HL-60 (cell line): ENCODE results near the gene CDK2.

Experiments used
- DNase-seq, 2 experiments: peaks; one replicate each; pipeline ENCODE4 v3.0.0-alpha.2; 2010 to 2020; ENCODE audit warnings: low read depth in 1 of 2, low spot score in 1 of 2
- H3K27ac ChIP-seq: fragments of 250-450 bp; sonication (Bioruptor Pico); replicated peaks from 2 replicates; pipeline ENCODE4 v1.5.1; 2020; ENCODE audit warnings: mild to moderate bottlenecking, moderate library complexity
- H3K27me3 ChIP-seq: fragments of 250-450 bp; sonication (Bioruptor Pico); 2 replicates; pipeline ENCODE4 v1.5.1; 2021; ENCODE audit warnings: mild to moderate bottlenecking, moderate library complexity; ENCODE audit not compliant: insufficient read depth, poor library complexity, severe bottlenecking
- H3K4me3 ChIP-seq: replicated peaks from 2 replicates; pipeline ENCODE4 v1.5.1; 2011; ENCODE audit warnings: mild to moderate bottlenecking, control low read depth, low read length; ENCODE audit not compliant: insufficient read depth
- CTCF ChIP-seq: IDR thresholded peaks from one replicate; pipeline ENCODE4 v1.5.1; 2011; ENCODE audit warnings: low read length, control low read depth, inconsistent platforms; ENCODE audit not compliant: insufficient read depth
- GABPA ChIP-seq: IDR thresholded peaks from 2 replicates; pipeline ENCODE4 v1.6.1; 2012; ENCODE audit warnings: low read depth
- POLR2AphosphoS5 ChIP-seq: IDR thresholded peaks from 2 replicates; pipeline ENCODE4 v1.6.1; 2012; ENCODE audit warnings: low read depth
- SPI1 ChIP-seq: IDR thresholded peaks from 2 replicates; pipeline ENCODE4 v1.6.1; 2012; ENCODE audit warnings: low read depth, mild to moderate bottlenecking, borderline replicate concordance
- TF ChIP-seq, protein P1 (sequence below): IDR thresholded peaks from 2 replicates; pipeline ENCODE4 v1.6.1; 2012; ENCODE audit warnings: low read depth; ENCODE audit not compliant: insufficient replicate concordance

Gene CDK2

GRCh38 chr12:55982319-55982936, 15.8 kb downstream of the CDK2 start:
- TF ChIP-seq SPI1 = peak; percentile 56; the same call in 1 of the 2 replicates
- TF ChIP-seq, protein P1, sequence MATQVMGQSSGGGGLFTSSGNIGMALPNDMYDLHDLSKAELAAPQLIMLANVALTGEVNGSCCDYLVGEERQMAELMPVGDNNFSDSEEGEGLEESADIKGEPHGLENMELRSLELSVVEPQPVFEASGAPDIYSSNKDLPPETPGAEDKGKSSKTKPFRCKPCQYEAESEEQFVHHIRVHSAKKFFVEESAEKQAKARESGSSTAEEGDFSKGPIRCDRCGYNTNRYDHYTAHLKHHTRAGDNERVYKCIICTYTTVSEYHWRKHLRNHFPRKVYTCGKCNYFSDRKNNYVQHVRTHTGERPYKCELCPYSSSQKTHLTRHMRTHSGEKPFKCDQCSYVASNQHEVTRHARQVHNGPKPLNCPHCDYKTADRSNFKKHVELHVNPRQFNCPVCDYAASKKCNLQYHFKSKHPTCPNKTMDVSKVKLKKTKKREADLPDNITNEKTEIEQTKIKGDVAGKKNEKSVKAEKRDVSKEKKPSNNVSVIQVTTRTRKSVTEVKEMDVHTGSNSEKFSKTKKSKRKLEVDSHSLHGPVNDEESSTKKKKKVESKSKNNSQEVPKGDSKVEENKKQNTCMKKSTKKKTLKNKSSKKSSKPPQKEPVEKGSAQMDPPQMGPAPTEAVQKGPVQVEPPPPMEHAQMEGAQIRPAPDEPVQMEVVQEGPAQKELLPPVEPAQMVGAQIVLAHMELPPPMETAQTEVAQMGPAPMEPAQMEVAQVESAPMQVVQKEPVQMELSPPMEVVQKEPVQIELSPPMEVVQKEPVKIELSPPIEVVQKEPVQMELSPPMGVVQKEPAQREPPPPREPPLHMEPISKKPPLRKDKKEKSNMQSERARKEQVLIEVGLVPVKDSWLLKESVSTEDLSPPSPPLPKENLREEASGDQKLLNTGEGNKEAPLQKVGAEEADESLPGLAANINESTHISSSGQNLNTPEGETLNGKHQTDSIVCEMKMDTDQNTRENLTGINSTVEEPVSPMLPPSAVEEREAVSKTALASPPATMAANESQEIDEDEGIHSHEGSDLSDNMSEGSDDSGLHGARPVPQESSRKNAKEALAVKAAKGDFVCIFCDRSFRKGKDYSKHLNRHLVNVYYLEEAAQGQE = no peak
- no peaks in the 10 kb centered on the region for H3K27me3 ChIP-seq
- peak overlapping the region; percentile 67 for H3K27ac ChIP-seq
- H3K4me3 ChIP-seq = no peak overlapping the region
- DNase-seq = peak in 1 of 2 experiments; percentile 84

- Histone ChIP-seq H3K27ac (peak overlapping the region; percentile 67), H3K4me3 (no peak overlapping the region), H3K27me3 (no peaks in the 10 kb centered on the region)
- peak; percentile 50 to 52 for DNase-seq
- TF ChIP-seq SPI1 = no peak
- TF ChIP-seq, protein P1 = no peak
- no peak for TF ChIP-seq POLR2AphosphoS5
- TF ChIP-seq CTCF = no peak
- TF ChIP-seq GABPA = no peak
These were observed 16.7 kb downstream of the CDK2 start for GRCh38 chr12:55983232-55983842.

- H3K27ac ChIP-seq = peak overlapping the region; percentile 5
- H3K27me3 ChIP-seq = no peaks in the 10 kb centered on the region
- TF ChIP-seq GABPA = no peak
- TF ChIP-seq CTCF = no peak
- TF ChIP-seq, protein P1 = no peak
- TF ChIP-seq SPI1 = no peak
- H3K4me3 ChIP-seq = no peak overlapping the region
- no peak for DNase-seq
These were observed 18.2 kb downstream of the CDK2 start for GRCh38 chr12:55984861-55985260.
